ENCODE data around the gene ZCCHC10.
"Not testable (repeated sequence)": the region's sequence is repeated elsewhere in the genome, so short reads cannot be mapped to it uniquely, and the experiment has no call there.

The ZCCHC10 gene

GRCh38 chr5:133041157-133041784 lies 14.9 kb upstream of the ZCCHC10 start:
- DNase-seq (ENCODE audit: low spot score) = no peak

GRCh38 chr5:133036677-133037076 lies 10.3 kb upstream of the ZCCHC10 start:
- DNase-seq (ENCODE audit: low spot score) = not testable (repeated sequence)

GRCh38 chr5:133035224-133035623 lies 8.9 kb upstream of the ZCCHC10 start:
- no peak for DNase-seq (ENCODE audit: low spot score)

- no peak for DNase-seq (ENCODE audit: low spot score)
Observed at GRCh38 chr5:133034064-133034463, 7.7 kb upstream of the ZCCHC10 start.

- DNase-seq (ENCODE audit: low spot score) = no peak
Observed at GRCh38 chr5:133032852-133033742, 6.7 kb upstream of the ZCCHC10 start.

- no peak for DNase-seq (ENCODE audit: low spot score)
Observed at GRCh38 chr5:133030343-133031005, 4.1 kb upstream of the ZCCHC10 start.

GRCh38 chr5:133029416-133029815 lies 3.1 kb upstream of the ZCCHC10 start:
- no peak for DNase-seq (ENCODE audit: low spot score)

GRCh38 chr5:133026664-133027153 lies 360 bp upstream of the ZCCHC10 start:
- DNase-seq (ENCODE audit: low spot score) = no peak

GRCh38 chr5:133019471-133019870 lies 6.9 kb downstream of the ZCCHC10 start:
- not testable (repeated sequence) for DNase-seq (ENCODE audit: low spot score)

- no peak for DNase-seq (ENCODE audit: low spot score)
Observed at GRCh38 chr5:133017964-133018363, 8.4 kb downstream of the ZCCHC10 start.

- no peak for DNase-seq (ENCODE audit: low spot score)
Observed at GRCh38 chr5:133015466-133015865, 10.9 kb downstream of the ZCCHC10 start.

GRCh38 chr5:133008455-133008854 lies 17.9 kb downstream of the ZCCHC10 start:
- not testable (repeated sequence) for DNase-seq (ENCODE audit: low spot score)

- no peak for DNase-seq (ENCODE audit: low spot score)
Observed at GRCh38 chr5:133006653-133007052, 19.7 kb downstream of the ZCCHC10 start.

- no peak for DNase-seq (ENCODE audit: low spot score)
Observed at GRCh38 chr5:132999246-132999645, 27.1 kb downstream of the ZCCHC10 start.

- DNase-seq (ENCODE audit: low spot score) = no peak
Observed at GRCh38 chr5:132998556-132998955, 27.8 kb downstream of the ZCCHC10 start.

- no peak for DNase-seq (ENCODE audit: low spot score)
Observed at GRCh38 chr5:132996307-132996706, 30.0 kb downstream of the ZCCHC10 start.

GRCh38 chr5:132987531-132988408 lies 38.6 kb downstream of the ZCCHC10 start:
- DNase-seq (ENCODE audit: low spot score) = no peak

- DNase-seq (ENCODE audit: low spot score) = not testable (repeated sequence)
Observed at GRCh38 chr5:132982971-132983370, 43.4 kb downstream of the ZCCHC10 start.

GRCh38 chr5:132981288-132981687 lies 45.1 kb downstream of the ZCCHC10 start:
- no peak for DNase-seq (ENCODE audit: low spot score)

GRCh38 chr5:132979976-132980375 lies 46.4 kb downstream of the ZCCHC10 start:
- no peak for DNase-seq (ENCODE audit: low spot score)

GRCh38 chr5:132979367-132979940 lies 46.9 kb downstream of the ZCCHC10 start:
- no peak for DNase-seq (ENCODE audit: low spot score)

Data from LoVo (cell line).